Transverse colon (tissue), 4 donors: Measurements from ENCODE around the gene MS4A6A.

Experiments used
- EP300 ChIP-seq: sonication (generic); formaldehyde crosslinking; IDR thresholded peaks from one replicate; pipeline ENCODE4 v1.6.1; 2017; ENCODE audit warnings: antibody characterized with exemption, low read depth
- POLR2AphosphoS5 ChIP-seq, 3 donors: sonication (generic); formaldehyde crosslinking; IDR thresholded peaks; one replicate each; pipeline ENCODE4 v1.6.1; 2016; ENCODE audit warnings: antibody characterized with exemption in 3 of 3
- TF ChIP-seq, protein P1 (sequence below), 5 experiments: fragments of 200-600 bp in 3 of 5; fragments of 450-650 bp in 2 of 5; sonication (generic) in 3 of 5; IDR thresholded peaks; 1 replicate in 2 of 5; 2 replicates in 3 of 5; pipeline ENCODE4 v1.5.1; 2016 to 2017; ENCODE audit warnings: antibody characterized with exemption in 5 of 5, inconsistent platforms in 3 of 5, mild to moderate bottlenecking in 2 of 5, moderate library complexity in 1 of 5

DNA sequence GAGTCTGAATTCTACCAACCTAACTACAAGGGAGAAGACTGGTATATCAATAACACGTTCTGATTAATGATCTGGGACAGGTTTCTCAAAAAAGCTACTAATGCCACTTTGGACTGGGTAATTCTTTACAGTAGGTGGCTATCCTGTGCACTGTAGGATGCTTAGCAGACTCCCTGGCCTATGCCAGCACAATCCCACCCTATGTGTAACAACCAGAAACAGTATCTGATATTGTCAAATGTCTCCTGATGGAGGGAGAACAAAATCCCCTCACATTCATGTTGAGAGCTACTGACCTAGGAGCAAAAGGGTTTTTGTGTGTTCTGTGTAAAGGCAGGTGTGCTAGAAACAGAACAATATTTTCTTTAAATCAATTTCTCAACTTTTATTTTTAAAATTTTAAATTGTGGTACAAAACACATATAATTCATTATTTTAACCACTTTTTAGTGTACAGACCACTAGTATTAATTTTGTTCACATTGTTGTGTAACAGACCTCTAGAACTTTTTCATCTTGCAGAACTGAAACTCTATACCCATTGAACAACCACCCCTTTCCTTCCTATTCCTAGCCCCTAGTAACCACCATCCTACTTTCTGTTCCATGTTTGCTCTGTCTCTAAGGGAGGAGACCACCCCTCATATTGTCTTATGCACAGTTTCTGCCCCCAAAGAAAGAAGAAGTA is 2.1 kb upstream of the MS4A6A start:
- TF ChIP-seq, protein P1, sequence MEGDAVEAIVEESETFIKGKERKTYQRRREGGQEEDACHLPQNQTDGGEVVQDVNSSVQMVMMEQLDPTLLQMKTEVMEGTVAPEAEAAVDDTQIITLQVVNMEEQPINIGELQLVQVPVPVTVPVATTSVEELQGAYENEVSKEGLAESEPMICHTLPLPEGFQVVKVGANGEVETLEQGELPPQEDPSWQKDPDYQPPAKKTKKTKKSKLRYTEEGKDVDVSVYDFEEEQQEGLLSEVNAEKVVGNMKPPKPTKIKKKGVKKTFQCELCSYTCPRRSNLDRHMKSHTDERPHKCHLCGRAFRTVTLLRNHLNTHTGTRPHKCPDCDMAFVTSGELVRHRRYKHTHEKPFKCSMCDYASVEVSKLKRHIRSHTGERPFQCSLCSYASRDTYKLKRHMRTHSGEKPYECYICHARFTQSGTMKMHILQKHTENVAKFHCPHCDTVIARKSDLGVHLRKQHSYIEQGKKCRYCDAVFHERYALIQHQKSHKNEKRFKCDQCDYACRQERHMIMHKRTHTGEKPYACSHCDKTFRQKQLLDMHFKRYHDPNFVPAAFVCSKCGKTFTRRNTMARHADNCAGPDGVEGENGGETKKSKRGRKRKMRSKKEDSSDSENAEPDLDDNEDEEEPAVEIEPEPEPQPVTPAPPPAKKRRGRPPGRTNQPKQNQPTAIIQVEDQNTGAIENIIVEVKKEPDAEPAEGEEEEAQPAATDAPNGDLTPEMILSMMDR (IDR thresholded peaks at IDR 0.05) = no peak
- TF ChIP-seq POLR2AphosphoS5 (IDR thresholded peaks at IDR 0.05) (no peak), EP300 (no peak)
